ENCODE measurements around the gene KITLG. TPM values are rescaled to one million over a fixed set of nuclear protein-coding genes. Genes with fewer than 3 reads are reported as not detected.

Gene KITLG
- total RNA-seq, 4 donors from 2014 or later, result 10.5 to 44.6 (median 29.1) TPM

DNA sequence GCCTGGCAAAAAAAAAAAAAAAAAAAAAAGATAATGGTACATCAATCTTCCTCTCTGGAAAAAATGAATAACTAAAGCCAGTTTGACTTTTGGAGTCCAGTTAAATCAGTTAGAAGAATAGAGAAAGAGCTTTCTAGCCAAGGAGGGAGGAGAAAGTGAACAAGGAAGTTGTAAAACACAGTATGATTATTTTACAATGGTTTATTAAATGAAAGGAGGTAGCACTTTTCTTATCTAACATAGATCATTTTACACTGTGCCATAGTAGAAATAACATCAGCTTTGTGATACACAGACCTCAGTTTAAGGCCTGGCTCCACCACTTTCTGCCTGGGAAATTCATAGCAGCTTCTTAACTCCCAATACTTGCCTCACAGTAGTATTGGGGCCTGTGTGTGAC, 15.4 kb upstream of the KITLG start:
- TF ChIP-seq POLR2AphosphoS5 (IDR thresholded peaks at IDR 0.05) (no peak), POLR2A (IDR thresholded peaks at IDR 0.05) (no peak), EP300 (IDR thresholded peaks at IDR 0.05; ENCODE audit: low read depth) (no peak)
- TF ChIP-seq, protein P1, sequence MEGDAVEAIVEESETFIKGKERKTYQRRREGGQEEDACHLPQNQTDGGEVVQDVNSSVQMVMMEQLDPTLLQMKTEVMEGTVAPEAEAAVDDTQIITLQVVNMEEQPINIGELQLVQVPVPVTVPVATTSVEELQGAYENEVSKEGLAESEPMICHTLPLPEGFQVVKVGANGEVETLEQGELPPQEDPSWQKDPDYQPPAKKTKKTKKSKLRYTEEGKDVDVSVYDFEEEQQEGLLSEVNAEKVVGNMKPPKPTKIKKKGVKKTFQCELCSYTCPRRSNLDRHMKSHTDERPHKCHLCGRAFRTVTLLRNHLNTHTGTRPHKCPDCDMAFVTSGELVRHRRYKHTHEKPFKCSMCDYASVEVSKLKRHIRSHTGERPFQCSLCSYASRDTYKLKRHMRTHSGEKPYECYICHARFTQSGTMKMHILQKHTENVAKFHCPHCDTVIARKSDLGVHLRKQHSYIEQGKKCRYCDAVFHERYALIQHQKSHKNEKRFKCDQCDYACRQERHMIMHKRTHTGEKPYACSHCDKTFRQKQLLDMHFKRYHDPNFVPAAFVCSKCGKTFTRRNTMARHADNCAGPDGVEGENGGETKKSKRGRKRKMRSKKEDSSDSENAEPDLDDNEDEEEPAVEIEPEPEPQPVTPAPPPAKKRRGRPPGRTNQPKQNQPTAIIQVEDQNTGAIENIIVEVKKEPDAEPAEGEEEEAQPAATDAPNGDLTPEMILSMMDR (IDR thresholded peaks at IDR 0.05), result no peak
- no peaks in the 10 kb centered on the region for H3K9me3 ChIP-seq
- DNase-seq, result peak; percentile 15
- no peaks in the 10 kb centered on the region for H3K36me3 ChIP-seq
- H3K27me3 ChIP-seq, result no peaks in the 10 kb centered on the region
- intact Hi-C loops (cut with DNase I; ENCODE audit: low total_unique reads) (no loop called here), in situ Hi-C loops (cut with MboI; ENCODE audit: low pct_ligation_motif_present in 1 of 4, low pct_unique_long_range_greater_than_20kb in 1 of 4, low sequenced_read_pairs in 3 of 4) (loop anchor here (25.0 kb wide), 1 partner anchor 392 kb away; no protein-coding TSS in a partner anchor)
- H3K27ac ChIP-seq, result peak overlapping the region; percentile 70 to 74 (median 74)
- H3K4me3 ChIP-seq, result no peak overlapping the region
- H3K4me1 ChIP-seq, result peaks cover 0 to 32% (median 11%) of the 10 kb centered on the region in 4 donors

- WGBS, 2 donors (ENCODE audit: low coverage in 1 of 2), result 47 to 50% methylated on average over 4 of the region's 4 CpGs
- Histone ChIP-seq H3K36me3 (no peaks in the 10 kb centered on the region), H3K4me3 (peak overlapping the region in 2 of 4 donors; percentile 14 to 26), H3K27ac (peak overlapping the region; percentile 70 to 74 (median 72)), H3K4me1 (peaks cover 0 to 32% (median 11%) of the 10 kb centered on the region in 4 donors), H3K27me3 (no peaks in the 10 kb centered on the region), H3K9me3 (no peaks in the 10 kb centered on the region)
- no peak for DNase-seq
- intact Hi-C loops (cut with DNase I; ENCODE audit: low total_unique reads) (no loop called here), in situ Hi-C loops (cut with MboI; ENCODE audit: low pct_ligation_motif_present in 1 of 4, low pct_unique_long_range_greater_than_20kb in 1 of 4, low sequenced_read_pairs in 3 of 4) (loop anchor here (25.0 kb wide), 1 partner anchor 393 kb away; no protein-coding TSS in a partner anchor)
- TF ChIP-seq, protein P1 (IDR thresholded peaks at IDR 0.05), result no peak
- no peak for TF ChIP-seq EP300 (IDR thresholded peaks at IDR 0.05; ENCODE audit: low read depth)
- TF ChIP-seq POLR2AphosphoS5 (IDR thresholded peaks at IDR 0.05), result no peak
- no peak for TF ChIP-seq POLR2A (IDR thresholded peaks at IDR 0.05)
These were observed 14.5 kb upstream of the KITLG start for GRCh38 chr12:88594780-88595179.

GRCh38 chr12:88591343-88591742, 11.1 kb upstream of the KITLG start:
- peaks cover 6 to 10% of the 10 kb centered on the region in 2 donors for H3K9me3 ChIP-seq
- no peak overlapping the region for H3K27ac ChIP-seq
- no peaks in the 10 kb centered on the region for H3K36me3 ChIP-seq
- peaks cover 0 to 18% (median 5%) of the 10 kb centered on the region in 4 donors for H3K4me1 ChIP-seq
- H3K4me3 ChIP-seq, result no peak overlapping the region
- intact Hi-C loops (cut with DNase I; ENCODE audit: low total_unique reads) (no loop called here), in situ Hi-C loops (cut with MboI; ENCODE audit: low pct_ligation_motif_present in 1 of 4, low pct_unique_long_range_greater_than_20kb in 1 of 4, low sequenced_read_pairs in 3 of 4) (loop anchor here (25.0 kb wide), 1 partner anchor 396 kb away; no protein-coding TSS in a partner anchor)
- TF ChIP-seq POLR2AphosphoS5 (IDR thresholded peaks at IDR 0.05) (no peak), EP300 (IDR thresholded peaks at IDR 0.05; ENCODE audit: low read depth) (no peak), POLR2A (IDR thresholded peaks at IDR 0.05) (no peak)
- TF ChIP-seq, protein P1 (IDR thresholded peaks at IDR 0.05), result no peak
- 50 to 66% methylated on average over 2 of the region's 2 CpGs for WGBS, 2 donors (ENCODE audit: low coverage in 1 of 2)
- no peaks in the 10 kb centered on the region for H3K27me3 ChIP-seq
- DNase-seq, result no peak

- intact Hi-C loops (cut with DNase I; ENCODE audit: low total_unique reads), result no loop called here
- 83 to 91% methylated on average over 1 of the region's 1 CpG for WGBS, 2 donors (ENCODE audit: low coverage in 1 of 2)
These were observed 10.6 kb upstream of the KITLG start for GRCh38 chr12:88590851-88591250.

More at GRCh38 chr12:88590851-88591250, 10.6 kb upstream of the KITLG start:
- H3K4me1 ChIP-seq, result peaks cover 0 to 13% (median 3%) of the 10 kb centered on the region in 4 donors
- H3K4me3 ChIP-seq, result no peak overlapping the region
- no peak for DNase-seq
- no peaks in the 10 kb centered on the region for H3K27me3 ChIP-seq
- in situ Hi-C loops (cut with MboI; ENCODE audit: low pct_ligation_motif_present in 1 of 4, low pct_unique_long_range_greater_than_20kb in 1 of 4, low sequenced_read_pairs in 3 of 4), result loop anchor here (25.0 kb wide), 1 partner anchor 396 kb away; no protein-coding TSS in a partner anchor
- H3K9me3 ChIP-seq, result peaks cover 10 to 14% of the 10 kb centered on the region in 2 donors
- H3K27ac ChIP-seq, result no peak overlapping the region
- TF ChIP-seq, protein P1 (IDR thresholded peaks at IDR 0.05), result no peak
- TF ChIP-seq EP300 (IDR thresholded peaks at IDR 0.05; ENCODE audit: low read depth), result no peak
- TF ChIP-seq POLR2A (IDR thresholded peaks at IDR 0.05), result no peak
- TF ChIP-seq POLR2AphosphoS5 (IDR thresholded peaks at IDR 0.05), result no peak
- H3K36me3 ChIP-seq, result no peaks in the 10 kb centered on the region
